Activated T-helper 2 cell treated with anti-CD3 and anti-CD28 coated beads, Interferon-gamma antibody, Interleukin-2, Interleukin-4, amounts not matched to agents 10 μg/mL and 5 μg/mL and 100 μg/mL, durations not matched to agents 14 hours and 24 hours and 36 hours (primary cell): ENCODE data around the gene SFRP5. TPM values are rescaled to one million over a fixed set of nuclear protein-coding genes. Genes with fewer than 3 reads are reported as not detected.

ENCODE experiments used
- DNase-seq: peaks from one replicate; pipeline ENCODE4 v3.0.0; 2021; ENCODE audit warnings: low spot score
- H3K27ac Mint-ChIP-seq: one replicate; pipeline ENCODE4 v1.8.0; 2021; ENCODE audit warnings: mixed read lengths
- H3K27me3 Mint-ChIP-seq: one replicate; pipeline ENCODE4 v1.8.0; 2021; ENCODE audit warnings: low read depth, mixed read lengths
- H3K36me3 Mint-ChIP-seq: one replicate; pipeline ENCODE4 v1.8.0; 2021; ENCODE audit warnings: low read depth, mixed read lengths
- H3K4me1 Mint-ChIP-seq: one replicate; pipeline ENCODE4 v1.8.0; 2021; ENCODE audit warnings: low read depth, mixed read lengths
- H3K4me3 Mint-ChIP-seq: one replicate; pipeline ENCODE4 v1.8.0; 2021; ENCODE audit warnings: low read depth, mild to moderate bottlenecking, moderate library complexity, mixed read lengths
- H3K9me3 Mint-ChIP-seq: one replicate; pipeline ENCODE4 v1.8.0; 2021; ENCODE audit warnings: mixed read lengths
- intact Hi-C: fragments of 100-400 bp; cut with micrococcal nuclease; formaldehyde crosslinking; loops from one replicate; pipeline ENCODE4 v1.15.1; 2023
- total RNA-seq: library from RNA; stranded (reverse); gene quantifications from 2 replicates; pipeline ENCODE4 v1.2.3, GENCODE V29; 2022

The SFRP5 gene
- total RNA-seq, 1 donor from 2014 or later: not detected

DNA sequence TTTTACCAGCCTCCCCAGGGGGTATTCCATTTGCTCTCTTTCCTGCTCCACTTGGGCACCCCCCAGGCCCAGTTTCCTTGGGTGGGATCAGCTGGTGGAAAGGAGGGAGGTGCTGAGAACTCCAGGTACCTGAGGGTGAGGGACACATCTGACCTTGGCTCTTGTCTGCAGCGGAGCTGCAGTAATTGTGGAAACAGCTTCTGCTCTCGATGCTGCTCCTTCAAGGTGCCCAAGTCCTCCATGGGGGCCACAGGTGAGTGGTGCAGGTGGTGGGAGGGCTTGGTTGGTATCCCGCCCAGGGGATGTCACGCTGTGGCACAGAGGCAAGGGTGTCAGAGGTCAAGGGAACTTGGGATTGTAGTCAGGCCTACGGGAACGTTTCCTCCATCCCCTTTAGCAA, 14.3 kb downstream of the SFRP5 start:
- intact Hi-C loops: no loop called here
- no peak for DNase-seq
- H3K36me3 Mint-ChIP-seq: peaks cover 65% of the 10 kb centered on the region
- H3K9me3 Mint-ChIP-seq: no peaks in the 10 kb centered on the region
- no peak overlapping the region for H3K4me3 Mint-ChIP-seq
- no peak overlapping the region for H3K27ac Mint-ChIP-seq
- H3K27me3 Mint-ChIP-seq: no peaks in the 10 kb centered on the region
- no peaks in the 10 kb centered on the region for H3K4me1 Mint-ChIP-seq

DNA sequence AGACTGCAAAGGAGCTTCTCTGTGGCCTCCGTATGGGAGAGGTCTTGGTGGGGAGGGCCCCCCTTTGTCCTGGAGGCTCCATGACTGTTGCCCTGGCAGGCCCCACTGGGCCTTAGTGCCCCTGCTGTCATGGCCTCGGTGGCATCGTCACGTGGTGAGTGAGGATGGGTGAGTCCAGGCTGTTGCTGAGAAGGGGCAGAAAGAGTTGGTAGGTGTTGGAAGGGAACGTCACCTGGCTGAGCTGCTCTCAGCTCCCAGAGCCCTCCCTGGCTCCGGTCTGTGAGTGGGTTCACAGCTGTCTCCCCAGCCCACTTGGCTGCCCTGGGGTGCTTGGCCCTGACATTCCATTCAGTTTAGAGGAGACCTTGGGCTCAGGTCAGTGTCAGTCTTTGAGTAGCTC, 16.1 kb downstream of the SFRP5 start:
- H3K27me3 Mint-ChIP-seq: no peaks in the 10 kb centered on the region
- H3K4me1 Mint-ChIP-seq: no peaks in the 10 kb centered on the region
- intact Hi-C loops: no loop called here
- DNase-seq: no peak
- no peaks in the 10 kb centered on the region for H3K9me3 Mint-ChIP-seq
- no peak overlapping the region for H3K4me3 Mint-ChIP-seq
- no peak overlapping the region for H3K27ac Mint-ChIP-seq
- H3K36me3 Mint-ChIP-seq: peaks cover 64% of the 10 kb centered on the region

GRCh38 chr10:97754726-97755125, 17.1 kb downstream of the SFRP5 start:
- Mint-ChIP-seq H3K27me3 (no peaks in the 10 kb centered on the region), H3K9me3 (no peaks in the 10 kb centered on the region), H3K36me3 (peaks cover 62% of the 10 kb centered on the region), H3K27ac (no peak overlapping the region), H3K4me3 (no peak overlapping the region), H3K4me1 (no peaks in the 10 kb centered on the region)
- intact Hi-C loops: no loop called here
- no peak for DNase-seq

- H3K4me3 Mint-ChIP-seq: no peak overlapping the region
- H3K36me3 Mint-ChIP-seq: peaks cover 68% of the 10 kb centered on the region
- no peaks in the 10 kb centered on the region for H3K27me3 Mint-ChIP-seq
- H3K4me1 Mint-ChIP-seq: no peaks in the 10 kb centered on the region
- no peak overlapping the region for H3K27ac Mint-ChIP-seq
- intact Hi-C loops: no loop called here
- no peak for DNase-seq
- no peaks in the 10 kb centered on the region for H3K9me3 Mint-ChIP-seq
Measured at GRCh38 chr10:97752956-97753355, 18.8 kb downstream of the SFRP5 start.

GRCh38 chr10:97748116-97748515, 23.7 kb downstream of the SFRP5 start:
- Mint-ChIP-seq H3K4me3 (no peak overlapping the region), H3K4me1 (peaks cover 4% of the 10 kb centered on the region), H3K27ac (no peak overlapping the region), H3K27me3 (no peaks in the 10 kb centered on the region), H3K36me3 (peaks cover 70% of the 10 kb centered on the region), H3K9me3 (no peaks in the 10 kb centered on the region)
- intact Hi-C loops: no loop called here
- no peak for DNase-seq

DNA sequence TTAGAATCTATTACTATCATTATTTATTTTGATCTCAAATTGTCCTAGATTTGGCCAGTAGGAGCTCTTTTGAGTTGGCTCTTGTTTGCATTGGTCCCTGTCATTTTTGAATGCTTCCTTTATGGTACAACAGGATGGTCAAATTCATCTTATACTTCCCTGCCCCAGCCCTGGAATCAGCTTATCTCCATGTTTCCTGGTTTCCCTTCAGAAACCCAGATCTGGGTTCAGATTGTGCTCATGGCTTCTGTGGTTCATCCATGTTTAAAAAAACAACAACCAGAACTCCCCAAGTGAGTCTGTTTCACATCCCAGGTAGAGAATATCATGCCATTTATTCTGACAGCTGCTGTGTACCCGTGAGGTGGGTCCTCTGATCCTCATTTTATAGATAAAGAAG, 24.2 kb downstream of the SFRP5 start:
- Mint-ChIP-seq H3K36me3 (peaks cover 71% of the 10 kb centered on the region), H3K4me1 (peaks cover 6% of the 10 kb centered on the region), H3K9me3 (no peaks in the 10 kb centered on the region), H3K27me3 (no peaks in the 10 kb centered on the region), H3K27ac (no peak overlapping the region), H3K4me3 (no peak overlapping the region)
- intact Hi-C loops: no loop called here
- no peak for DNase-seq

DNA sequence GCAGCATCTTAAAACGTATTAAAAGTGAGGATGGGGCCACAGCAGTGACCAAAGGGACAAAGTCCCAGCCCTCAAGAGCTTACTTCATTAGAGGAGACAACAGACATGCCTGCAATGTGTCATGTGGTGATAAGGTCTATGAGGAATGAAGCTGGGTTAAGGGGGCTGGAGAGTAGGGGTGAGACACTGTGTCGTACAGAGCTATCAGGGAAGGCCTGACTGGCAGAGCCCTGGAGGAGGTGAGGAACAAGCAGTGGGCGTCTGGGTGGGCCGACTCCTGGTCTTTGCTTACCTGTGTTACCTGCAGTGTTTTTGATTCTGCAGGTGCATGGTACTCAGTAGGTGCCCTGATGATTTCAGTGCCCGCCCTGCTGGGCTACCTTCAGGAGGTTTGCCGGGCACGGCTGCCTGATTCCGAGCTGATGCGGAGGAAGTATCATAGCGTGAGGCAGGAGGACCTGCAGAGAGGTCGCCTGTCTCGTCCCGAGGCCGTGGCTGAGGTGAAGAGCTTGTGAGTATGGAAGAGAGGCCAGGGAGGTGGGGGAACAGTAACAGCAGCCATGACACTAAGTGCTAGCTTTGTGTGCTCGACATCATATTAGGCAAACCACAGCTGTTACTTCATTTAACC, 27.3 kb downstream of the SFRP5 start:
- Mint-ChIP-seq H3K27me3 (no peaks in the 10 kb centered on the region), H3K4me3 (no peak overlapping the region), H3K36me3 (peaks cover 80% of the 10 kb centered on the region), H3K4me1 (peaks cover 18% of the 10 kb centered on the region), H3K9me3 (no peaks in the 10 kb centered on the region), H3K27ac (no peak overlapping the region)
- no peak for DNase-seq
- intact Hi-C loops: no loop called here

DNA sequence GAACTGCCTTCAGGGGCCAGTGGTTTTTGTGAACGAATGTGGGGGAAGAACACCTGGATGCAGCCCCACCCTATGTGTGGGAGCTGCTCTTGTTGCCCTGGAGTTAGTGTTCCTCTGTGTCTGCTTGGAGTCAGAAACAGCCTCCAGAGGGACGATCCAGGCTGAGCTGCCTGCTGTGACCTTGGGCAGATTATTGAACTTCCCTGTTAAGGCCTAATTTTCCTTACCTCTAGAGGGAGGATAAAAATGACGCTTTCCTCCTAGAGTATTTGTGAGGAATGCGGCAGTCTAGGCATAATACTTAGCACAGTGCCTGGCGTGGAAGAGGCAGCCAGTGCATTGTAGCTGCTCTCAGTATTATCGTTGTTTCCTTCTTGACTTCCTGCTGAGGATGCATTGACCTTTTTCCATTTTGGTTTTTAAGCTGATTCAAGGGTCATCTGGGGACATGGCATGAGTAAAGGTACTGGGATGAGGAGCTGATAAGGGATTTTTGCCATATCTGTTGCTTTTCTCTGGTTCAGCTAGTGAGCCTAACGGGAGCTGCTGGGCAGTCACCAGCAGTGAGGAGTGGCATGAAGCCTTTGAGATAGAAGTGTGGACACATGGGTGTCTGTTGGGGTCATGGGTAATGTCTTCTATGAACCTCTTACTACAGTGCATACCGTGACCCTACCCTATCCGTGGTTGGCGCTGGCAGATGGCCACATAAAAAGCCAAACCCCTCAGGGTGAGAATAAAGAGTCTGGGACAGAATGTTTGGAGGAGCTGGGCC, 28.4 kb downstream of the SFRP5 start:
- intact Hi-C loops: no loop called here
- Mint-ChIP-seq H3K27ac (no peak overlapping the region), H3K4me3 (no peak overlapping the region), H3K36me3 (peaks cover 77% of the 10 kb centered on the region), H3K9me3 (no peaks in the 10 kb centered on the region), H3K27me3 (no peaks in the 10 kb centered on the region), H3K4me1 (peaks cover 22% of the 10 kb centered on the region)
- no peak for DNase-seq

DNA sequence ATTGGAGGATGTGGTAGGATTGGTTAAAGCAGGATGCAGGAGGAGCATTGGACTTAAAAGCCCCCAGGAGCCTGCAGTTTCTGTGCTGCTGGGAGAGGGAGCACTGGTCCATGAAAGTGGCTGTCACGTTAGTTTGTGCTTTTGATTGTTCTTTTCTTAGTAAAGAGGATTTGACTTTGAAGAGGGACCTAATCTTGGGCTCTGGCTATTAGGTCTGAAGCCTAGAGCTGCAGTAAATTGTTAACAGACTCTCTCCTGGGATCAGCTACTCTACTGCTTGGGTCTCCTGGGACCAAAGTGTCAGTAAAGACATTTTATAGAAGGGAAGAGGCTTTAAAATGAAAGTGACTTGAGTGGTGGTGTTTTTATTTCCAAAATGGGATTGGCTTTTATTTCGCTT, 31.2 kb downstream of the SFRP5 start:
- no peak overlapping the region for H3K4me3 Mint-ChIP-seq

DNA sequence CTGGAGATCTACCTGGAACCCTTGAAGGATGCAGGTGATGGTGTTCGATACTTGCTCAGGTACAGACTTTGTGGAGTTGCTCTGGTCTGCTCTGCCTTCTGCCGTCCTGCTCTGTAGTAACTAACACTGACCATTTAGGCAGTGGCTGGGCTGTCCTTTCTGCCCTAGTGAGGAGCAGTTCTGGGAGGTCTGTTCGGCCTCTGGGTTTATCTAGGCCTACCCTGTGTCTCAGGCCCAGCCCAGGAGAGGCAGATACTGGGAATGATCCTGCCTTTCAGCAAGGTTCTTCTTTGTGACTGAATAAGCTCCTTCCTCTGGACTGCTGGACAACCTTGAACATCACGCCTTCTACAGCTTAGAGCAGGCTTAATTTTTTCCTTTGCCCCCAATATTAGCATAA, 33.2 kb downstream of the SFRP5 start:
- Mint-ChIP-seq H3K9me3 (peaks cover 3% of the 10 kb centered on the region), H3K4me1 (peaks cover 41% of the 10 kb centered on the region), H3K27me3 (no peaks in the 10 kb centered on the region), H3K27ac (no peak overlapping the region), H3K4me3 (peak overlapping the region; percentile 93), H3K36me3 (peaks cover 51% of the 10 kb centered on the region)
- intact Hi-C loops: no loop called here
- DNase-seq: no peak

More for the DNA sequence above, 31.2 kb downstream of the SFRP5 start:
- intact Hi-C loops: no loop called here
- H3K27me3 Mint-ChIP-seq: no peaks in the 10 kb centered on the region
- H3K27ac Mint-ChIP-seq: no peak overlapping the region
- peaks cover 71% of the 10 kb centered on the region for H3K36me3 Mint-ChIP-seq
- peaks cover 2% of the 10 kb centered on the region for H3K9me3 Mint-ChIP-seq
- peaks cover 40% of the 10 kb centered on the region for H3K4me1 Mint-ChIP-seq
- no peak for DNase-seq

DNA sequence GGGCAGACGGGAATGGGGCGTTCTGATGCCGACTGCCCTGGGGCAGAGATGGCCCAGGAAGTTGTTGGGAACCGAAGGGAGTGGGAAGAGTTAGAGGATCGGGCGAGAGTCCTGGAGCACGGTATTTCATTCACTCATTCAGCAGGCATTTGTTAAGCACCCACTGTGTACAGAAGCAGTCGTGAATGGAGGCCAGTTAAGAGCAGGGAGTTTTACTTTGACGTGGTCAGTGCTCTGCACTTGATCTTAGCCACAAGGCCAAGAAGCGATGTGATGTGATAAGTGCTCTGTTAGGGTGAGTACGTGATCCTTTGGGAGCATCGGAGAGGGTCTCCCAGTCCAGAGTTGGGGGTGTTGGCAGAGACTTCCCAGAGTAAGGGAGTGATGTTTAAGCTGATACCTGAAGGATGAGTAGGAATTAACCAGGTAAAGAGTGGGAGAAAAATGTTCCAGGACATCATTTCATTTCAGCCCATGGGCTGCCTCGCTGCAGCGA, 34.0 kb downstream of the SFRP5 start:
- no peaks in the 10 kb centered on the region for H3K27me3 Mint-ChIP-seq
- H3K4me3 Mint-ChIP-seq: peak overlapping the region; percentile 93
- peaks cover 37% of the 10 kb centered on the region for H3K4me1 Mint-ChIP-seq
- intact Hi-C loops: loop anchor here (1.0 kb wide), 1 partner anchor 51 kb away; the partner anchor contains the start of gene AVPI1
- no peak for DNase-seq
- peak overlapping the region; percentile 81 for H3K27ac Mint-ChIP-seq
- peaks cover 45% of the 10 kb centered on the region for H3K36me3 Mint-ChIP-seq
- H3K9me3 Mint-ChIP-seq: peaks cover 3% of the 10 kb centered on the region

DNA sequence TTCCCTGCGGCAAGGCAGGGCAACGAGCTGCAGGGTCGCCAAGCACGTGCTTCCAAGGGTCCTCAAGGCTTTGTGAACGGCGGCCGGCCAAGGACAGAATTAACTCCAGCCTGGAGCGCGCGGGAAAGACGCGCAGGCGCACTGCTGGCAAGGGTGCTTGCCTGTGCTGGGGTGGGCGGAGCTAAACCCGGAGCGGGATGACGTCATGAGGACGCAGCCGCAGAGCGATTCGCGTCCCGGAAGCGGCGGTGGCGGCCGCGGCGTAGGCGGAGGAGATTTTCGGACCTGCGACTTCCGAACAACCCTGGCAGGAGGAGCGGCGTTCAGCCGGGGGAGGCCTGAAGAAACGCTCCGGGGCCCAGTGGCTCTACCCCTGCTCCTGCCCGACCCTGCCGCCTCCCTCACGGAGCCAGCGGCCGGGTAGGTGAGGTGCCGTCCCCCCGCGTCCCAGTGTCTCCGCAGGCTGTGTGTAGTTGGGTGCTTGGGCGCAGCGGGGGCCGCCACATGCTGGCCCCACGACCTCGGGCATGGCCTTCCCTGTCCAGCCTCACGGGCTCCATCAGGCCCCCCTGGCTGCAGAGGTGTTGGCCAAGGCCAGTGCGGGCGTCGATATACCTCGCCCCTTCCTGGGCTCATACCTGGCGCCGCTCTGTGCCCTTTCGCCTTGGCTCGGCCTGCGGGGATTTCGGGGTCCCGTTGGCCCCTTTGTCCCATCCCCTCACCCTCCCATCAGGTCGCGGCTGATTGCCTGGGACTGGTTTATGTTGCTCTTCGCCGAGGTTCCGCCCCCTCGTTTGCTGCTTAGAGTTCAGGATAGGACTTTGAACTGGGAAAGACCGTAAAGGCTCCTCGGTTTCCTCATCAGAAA, 34.7 kb downstream of the SFRP5 start, which contains the start of gene ZFYVE27:
TSS of gene ZFYVE27 (plus strand) at position 227 of the 868 bp plus-strand sequence. CDS start 1,350 bp downstream, outside the sequence.
- Mint-ChIP-seq H3K27ac (peak within 1 kb of the TSS; percentile 93), H3K36me3 (peaks cover 42% of the 10 kb centered on the region), H3K4me3 (peak within 1 kb of the TSS; percentile 93), H3K27me3 (no peaks in the 10 kb centered on the region), H3K9me3 (peaks cover 3% of the 10 kb centered on the region), H3K4me1 (peaks cover 36% of the 10 kb centered on the region)
- intact Hi-C loops: loop anchor here (1.0 kb wide), 1 partner anchor 50 kb away; the partner anchor contains the start of gene AVPI1
- peak; percentile 94 for DNase-seq
